ENCODE results near the gene MRPS34. TPM values are rescaled to one million over a fixed set of nuclear protein-coding genes. Genes with fewer than 3 reads are reported as not detected.

MRPS34 gene
- total RNA-seq, 3 donors from 2014 or later: 85.9 to 95.4 (median 87.8) TPM

- no peak for DNase-seq (ENCODE audit: low spot score in 2 of 2)
- no peaks in the 10 kb centered on the region for H3K36me3 ChIP-seq
- H3K27ac ChIP-seq: no peak overlapping the region
- H3K4me1 ChIP-seq: no peaks in the 10 kb centered on the region
- no peaks in the 10 kb centered on the region for H3K9me3 ChIP-seq
- H3K27me3 ChIP-seq: no peaks in the 10 kb centered on the region
- no peak overlapping the region for H3K4me3 ChIP-seq
- intact Hi-C loops (cut with DNase I; ENCODE audit: low total_unique reads): no loop called here
- TF ChIP-seq POLR2A (IDR thresholded peaks at IDR 0.05): no peak
- no peak for TF ChIP-seq POLR2AphosphoS5 (IDR thresholded peaks at IDR 0.05)
- TF ChIP-seq CTCF (IDR thresholded peaks at IDR 0.05): no peak
These were observed 13.4 kb downstream of the MRPS34 start for GRCh38 chr16:1759511-1759910.

DNA sequence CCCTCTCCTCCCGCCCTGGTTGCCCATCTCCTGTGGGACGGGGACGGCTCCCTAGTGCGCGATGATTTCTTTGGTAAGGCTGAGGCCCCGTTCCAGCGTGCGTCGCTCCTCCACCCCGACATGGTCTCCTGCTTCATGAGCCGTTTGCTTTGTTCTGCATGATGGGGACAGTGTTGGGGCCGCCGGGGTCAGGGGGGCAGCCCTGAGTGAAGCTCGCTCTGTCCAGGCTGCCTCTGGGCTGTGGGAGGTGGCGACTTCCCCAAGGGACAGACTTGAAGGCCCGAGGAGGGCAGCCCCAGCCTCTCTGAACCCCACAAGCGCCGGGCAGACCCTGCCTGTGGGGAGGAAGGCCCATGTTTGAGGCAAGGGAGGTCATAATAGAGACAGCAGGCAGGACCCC is 14.0 kb downstream of the MRPS34 start:
- Histone ChIP-seq H3K27me3 (no peaks in the 10 kb centered on the region), H3K9me3 (no peaks in the 10 kb centered on the region), H3K36me3 (no peaks in the 10 kb centered on the region), H3K27ac (no peak overlapping the region), H3K4me3 (no peak overlapping the region), H3K4me1 (no peaks in the 10 kb centered on the region)
- TF ChIP-seq POLR2AphosphoS5 (IDR thresholded peaks at IDR 0.05): no peak
- no peak for TF ChIP-seq POLR2A (IDR thresholded peaks at IDR 0.05)
- TF ChIP-seq CTCF (IDR thresholded peaks at IDR 0.05): no peak
- intact Hi-C loops (cut with DNase I; ENCODE audit: low total_unique reads): no loop called here
- DNase-seq (ENCODE audit: low spot score in 2 of 2): no peak

- intact Hi-C loops (cut with DNase I; ENCODE audit: low total_unique reads): no loop called here
- DNase-seq (ENCODE audit: low spot score in 2 of 2): no peak
- H3K4me1 ChIP-seq: no peaks in the 10 kb centered on the region
- no peak overlapping the region for H3K27ac ChIP-seq
- TF ChIP-seq POLR2A (IDR thresholded peaks at IDR 0.05) (no peak), CTCF (IDR thresholded peaks at IDR 0.05) (no peak), POLR2AphosphoS5 (IDR thresholded peaks at IDR 0.05) (no peak)
- no peaks in the 10 kb centered on the region for H3K36me3 ChIP-seq
- no peak overlapping the region for H3K4me3 ChIP-seq
- no peaks in the 10 kb centered on the region for H3K27me3 ChIP-seq
- no peaks in the 10 kb centered on the region for H3K9me3 ChIP-seq
These were observed 15.0 kb downstream of the MRPS34 start for GRCh38 chr16:1757714-1758461.

GRCh38 chr16:1754204-1754603 is 18.7 kb downstream of the MRPS34 start:
- no peaks in the 10 kb centered on the region for H3K27me3 ChIP-seq
- TF ChIP-seq CTCF (IDR thresholded peaks at IDR 0.05) (no peak), POLR2A (IDR thresholded peaks at IDR 0.05) (no peak), POLR2AphosphoS5 (IDR thresholded peaks at IDR 0.05) (no peak)
- no peak overlapping the region for H3K27ac ChIP-seq
- H3K4me3 ChIP-seq: no peak overlapping the region
- intact Hi-C loops (cut with DNase I; ENCODE audit: low total_unique reads): no loop called here
- no peaks in the 10 kb centered on the region for H3K9me3 ChIP-seq
- DNase-seq (ENCODE audit: low spot score in 2 of 2): no peak
- no peaks in the 10 kb centered on the region for H3K4me1 ChIP-seq
- H3K36me3 ChIP-seq: no peaks in the 10 kb centered on the region

DNA sequence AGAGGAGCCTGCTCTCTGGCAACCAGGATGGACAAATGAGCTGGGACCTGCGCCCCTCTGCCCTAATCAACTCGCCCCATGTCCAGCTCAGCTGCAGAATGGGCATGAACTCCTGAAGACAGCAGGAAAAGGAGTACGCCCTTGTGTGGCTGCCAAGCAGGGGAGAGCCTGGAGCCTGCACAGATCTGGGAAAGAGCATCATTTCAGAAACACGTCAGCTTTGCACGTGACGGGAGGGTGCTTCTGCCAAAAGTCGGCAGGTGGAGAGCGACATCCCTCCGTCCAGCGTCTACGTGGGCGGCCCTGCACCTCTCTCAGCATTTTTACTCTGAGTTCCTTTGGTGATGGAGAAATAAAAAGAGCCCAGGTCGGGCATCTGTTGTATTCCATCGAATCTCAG is 20.1 kb downstream of the MRPS34 start:
- H3K27ac ChIP-seq: no peak overlapping the region
- no peaks in the 10 kb centered on the region for H3K36me3 ChIP-seq
- H3K27me3 ChIP-seq: no peaks in the 10 kb centered on the region
- H3K4me1 ChIP-seq: no peaks in the 10 kb centered on the region
- no peak for DNase-seq (ENCODE audit: low spot score in 2 of 2)
- no peaks in the 10 kb centered on the region for H3K9me3 ChIP-seq
- H3K4me3 ChIP-seq: no peak overlapping the region
- intact Hi-C loops (cut with DNase I; ENCODE audit: low total_unique reads): no loop called here
- TF ChIP-seq POLR2AphosphoS5 (IDR thresholded peaks at IDR 0.05) (no peak), POLR2A (IDR thresholded peaks at IDR 0.05) (no peak), CTCF (IDR thresholded peaks at IDR 0.05) (no peak)
